SKM-1 (cell line): ENCODE measurements around the gene CTIF.

ENCODE experiments used
- DNase-seq: peaks from one replicate; lab custom pipeline; 2025; ENCODE audit not compliant: unreplicated experiment; lab: John Stamatoyannopoulos, UW

The CTIF gene

GRCh38 chr18:48531908-48532307 is 6.9 kb upstream of the CTIF start:
- DNase-seq = no peak

DNA sequence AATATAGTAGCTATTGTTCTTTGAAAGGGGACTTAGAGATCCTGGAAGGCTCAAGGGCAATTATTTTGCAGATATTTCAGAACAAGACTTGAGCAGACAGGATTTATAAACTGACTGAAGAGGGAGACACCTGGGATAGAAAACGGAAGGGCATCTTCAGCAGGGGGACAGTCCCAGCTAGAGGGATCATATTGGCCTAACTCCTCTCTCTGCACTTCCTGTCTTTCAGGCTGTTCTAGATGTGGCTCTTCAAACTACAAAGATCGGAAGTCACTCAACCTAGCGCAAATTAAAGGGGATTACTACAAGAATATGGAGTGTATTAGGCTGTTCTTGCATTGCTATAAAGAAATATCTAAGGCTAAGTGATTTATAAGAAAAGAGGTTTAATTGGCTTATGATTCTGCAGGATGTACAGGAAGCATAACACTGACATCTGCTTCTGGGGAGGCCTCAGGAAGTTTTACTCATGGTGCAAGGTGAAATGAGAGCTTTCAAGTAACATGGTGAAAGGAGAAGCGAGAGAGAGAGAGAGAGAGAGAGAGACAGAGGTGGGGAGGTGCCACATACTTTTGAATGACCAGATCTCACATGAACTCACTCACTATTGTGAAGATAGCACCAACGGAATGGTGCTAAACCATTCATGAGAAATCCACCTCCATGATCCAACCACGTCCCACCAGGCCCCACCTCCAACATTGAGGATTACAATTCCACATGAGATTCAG is 5.3 kb upstream of the CTIF start:
- DNase-seq = no peak

DNA sequence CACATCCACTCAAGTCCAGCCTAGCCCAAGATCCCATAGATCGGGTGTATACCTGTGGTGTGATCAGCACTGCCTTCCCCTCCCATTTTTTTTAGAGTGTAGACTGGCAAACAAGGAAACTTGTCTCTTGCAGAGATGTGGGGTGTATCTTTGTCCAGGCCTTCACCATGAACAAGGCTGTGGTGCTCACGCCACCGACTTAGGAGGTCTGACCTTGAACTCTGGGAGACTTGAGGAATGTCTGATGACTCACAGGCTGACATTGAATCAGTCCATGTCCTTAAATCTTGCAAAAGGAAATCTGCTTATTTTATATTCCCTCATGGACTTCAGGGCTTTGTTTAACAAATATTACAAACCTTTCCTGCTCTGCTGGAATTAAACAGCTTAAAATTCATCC is 4.5 kb upstream of the CTIF start:
- DNase-seq = no peak

GRCh38 chr18:48535956-48536355 is 2.9 kb upstream of the CTIF start:
- DNase-seq = no peak

GRCh38 chr18:48536516-48536915 is 2.3 kb upstream of the CTIF start:
- DNase-seq = no peak

GRCh38 chr18:48539406-48540250 is 797 bp downstream of the CTIF start:
- DNase-seq = no peak

DNA sequence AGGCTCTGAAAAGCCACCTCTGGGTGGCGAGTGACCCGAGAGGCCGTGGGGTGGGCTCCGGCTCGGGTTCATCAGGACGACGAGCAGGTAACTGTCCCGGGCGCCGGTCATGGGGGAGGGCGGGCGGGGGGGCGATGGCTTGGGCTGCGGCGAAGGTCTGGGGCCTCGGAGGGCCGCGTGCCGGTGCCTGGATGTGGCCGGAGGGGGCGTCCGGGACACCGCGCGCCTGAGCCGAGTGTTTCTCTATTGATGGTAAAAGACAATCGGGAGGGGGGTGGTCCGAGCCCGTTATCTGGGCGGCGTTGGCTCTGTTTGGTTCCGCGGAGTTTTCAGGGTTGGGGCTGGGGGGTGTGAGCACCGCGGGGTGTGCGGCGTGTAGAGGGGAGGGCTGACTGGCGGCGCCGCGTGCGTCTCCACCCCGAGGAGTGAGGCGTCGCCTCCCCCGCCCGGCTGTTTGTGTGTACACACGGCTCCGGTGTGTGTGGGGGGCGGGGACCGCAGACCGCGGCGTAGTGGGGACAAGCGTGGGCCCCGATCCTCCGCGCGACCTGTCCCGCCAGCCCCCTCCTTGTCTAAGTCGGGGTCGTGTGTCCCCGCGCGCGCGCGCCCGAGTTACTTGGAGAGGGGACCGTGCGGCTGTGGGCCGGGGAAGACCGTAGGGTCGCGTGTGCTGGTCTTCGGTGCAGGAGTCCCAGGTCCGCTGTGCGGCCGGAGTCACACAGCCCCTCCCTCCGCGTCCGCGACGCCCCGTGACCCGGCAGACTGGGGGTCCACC is 1.6 kb downstream of the CTIF start:
- DNase-seq = no peak

DNA sequence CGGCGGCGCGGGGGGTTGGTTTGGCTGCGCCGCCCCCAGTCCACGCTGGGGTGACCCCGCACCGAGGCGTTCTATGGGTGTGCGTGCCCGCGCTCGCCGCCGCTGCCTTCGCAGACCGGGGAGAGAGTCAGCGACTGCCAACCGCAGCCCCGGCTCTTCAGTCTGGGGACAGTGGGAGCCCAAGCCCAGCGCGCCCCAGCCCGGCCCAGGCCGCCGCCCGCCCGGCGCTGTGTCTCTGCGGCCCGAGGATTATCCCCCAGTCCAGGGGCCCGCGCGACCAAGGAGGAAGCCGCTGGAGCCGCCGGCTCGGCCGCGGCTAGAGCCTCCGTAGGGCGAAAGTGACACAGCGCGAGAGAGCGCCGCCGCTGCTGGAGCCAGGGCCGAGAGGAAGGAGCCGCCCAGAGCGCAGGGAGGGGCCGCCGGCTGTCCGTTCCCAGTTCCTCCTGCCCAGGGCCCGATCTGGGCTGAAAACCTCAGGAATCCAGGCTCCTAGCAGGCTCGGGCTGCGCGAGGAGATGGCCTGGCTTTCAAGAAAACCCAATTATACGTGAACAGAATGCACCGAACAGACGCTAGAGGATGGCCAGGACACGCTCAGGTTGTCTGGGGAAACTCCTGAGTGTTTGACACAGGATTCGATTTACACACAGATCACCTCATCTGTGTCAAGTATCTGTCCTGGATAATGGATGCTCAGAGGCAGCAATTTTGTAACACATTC is 2.4 kb downstream of the CTIF start:
- peak; percentile 62 for DNase-seq

DNA sequence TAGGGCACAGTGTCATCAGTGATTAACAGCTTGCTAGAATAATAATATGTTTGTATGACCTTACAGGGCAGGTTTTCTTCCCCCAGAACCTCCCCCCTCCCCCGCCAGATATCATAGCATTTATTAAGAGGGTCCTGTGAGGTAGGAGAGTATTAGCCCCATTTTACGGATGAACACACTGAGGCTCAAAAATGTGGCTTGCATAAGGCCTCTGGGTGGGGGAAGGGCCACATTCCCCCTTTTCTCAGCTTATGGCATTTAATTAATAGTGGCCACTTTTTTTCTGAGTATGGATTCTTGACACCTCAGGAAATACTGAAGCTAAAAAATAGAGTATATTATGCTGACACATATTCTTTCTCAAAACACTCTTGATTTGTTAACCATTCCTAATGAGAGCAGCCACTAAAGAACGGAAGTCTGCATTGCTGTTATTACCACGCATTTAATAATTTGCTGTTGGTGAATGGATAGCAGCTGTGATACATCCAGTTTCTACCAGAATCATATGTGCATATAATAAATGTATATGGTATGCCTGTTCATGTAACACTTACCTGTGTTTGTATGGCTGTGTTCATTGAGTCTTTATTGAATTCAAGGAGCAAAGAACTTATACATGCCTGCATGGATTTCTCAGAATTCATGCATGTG is 3.0 kb downstream of the CTIF start:
- no peak for DNase-seq

DNA sequence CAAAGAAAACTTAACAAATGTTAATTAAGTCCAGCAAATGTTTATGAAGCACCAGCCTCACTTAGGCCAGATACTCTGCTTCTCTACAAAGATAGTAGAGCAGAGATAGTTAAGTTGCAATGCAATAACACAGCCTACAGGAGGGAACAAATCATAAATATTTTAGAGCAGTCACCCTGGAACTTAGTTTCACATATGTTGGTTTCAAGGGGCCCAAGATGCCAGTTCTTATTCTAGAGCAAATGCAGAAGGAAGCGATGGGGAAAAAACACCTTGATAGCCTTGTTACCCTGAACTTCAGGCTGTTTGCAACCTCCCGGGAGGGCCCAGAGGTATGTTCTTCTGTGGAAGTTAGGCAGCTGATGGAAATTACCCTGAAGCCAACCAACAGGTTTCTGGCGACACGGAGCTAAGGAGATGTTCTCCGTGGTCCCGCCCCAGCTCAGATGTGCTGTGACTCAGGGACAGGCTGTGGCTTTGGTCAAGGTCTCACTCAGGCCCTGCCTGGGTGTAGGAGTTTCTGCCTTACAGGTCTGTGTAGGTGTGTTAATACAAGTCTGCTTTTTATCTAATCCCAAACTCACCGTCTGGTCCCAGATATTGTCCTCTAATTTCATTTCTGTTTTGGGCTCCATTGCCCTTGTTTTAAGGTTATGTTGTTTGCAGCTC is 3.8 kb downstream of the CTIF start:
- DNase-seq = no peak

DNA sequence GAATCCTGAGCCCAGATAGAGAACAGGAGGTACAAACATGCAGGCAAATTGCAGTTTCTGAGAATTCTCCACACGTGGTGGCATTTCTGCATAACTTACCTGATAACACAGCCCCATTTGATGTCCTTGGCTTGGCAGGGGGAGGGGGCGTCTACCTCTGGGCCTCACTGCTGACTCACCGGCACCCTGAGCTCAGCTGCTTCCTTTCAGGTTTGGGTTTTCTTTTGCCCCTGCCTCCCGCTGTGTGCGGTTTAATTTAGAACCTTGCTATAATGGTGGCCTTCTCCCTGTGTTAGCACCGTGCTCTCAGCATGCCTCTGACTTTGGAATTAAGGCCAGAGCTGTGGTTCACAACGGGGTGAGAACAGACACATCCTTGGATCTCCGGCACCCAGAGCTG is 4.4 kb downstream of the CTIF start:
- DNase-seq = no peak

DNA sequence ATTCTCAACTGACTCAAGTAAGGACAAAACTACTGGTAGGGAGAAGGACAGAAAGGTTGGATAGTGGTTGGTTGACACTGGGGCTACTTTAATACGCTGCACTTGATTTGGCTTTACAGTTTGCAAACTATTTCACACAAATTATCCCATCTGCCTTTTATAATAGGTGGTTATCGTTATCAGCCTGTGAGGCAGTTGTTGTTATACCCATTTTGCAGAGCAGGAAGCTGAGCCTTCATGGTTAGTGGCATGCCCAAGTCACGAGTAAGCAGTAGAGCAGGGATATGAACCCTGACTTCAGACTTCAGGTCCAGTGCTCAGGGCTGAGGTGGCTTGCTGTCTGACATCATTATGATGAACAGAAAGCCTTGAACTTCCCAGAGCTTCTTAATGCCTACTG is 5.3 kb downstream of the CTIF start:
- DNase-seq = no peak

GRCh38 chr18:48544661-48545415 is 6.0 kb downstream of the CTIF start:
- DNase-seq = no peak

DNA sequence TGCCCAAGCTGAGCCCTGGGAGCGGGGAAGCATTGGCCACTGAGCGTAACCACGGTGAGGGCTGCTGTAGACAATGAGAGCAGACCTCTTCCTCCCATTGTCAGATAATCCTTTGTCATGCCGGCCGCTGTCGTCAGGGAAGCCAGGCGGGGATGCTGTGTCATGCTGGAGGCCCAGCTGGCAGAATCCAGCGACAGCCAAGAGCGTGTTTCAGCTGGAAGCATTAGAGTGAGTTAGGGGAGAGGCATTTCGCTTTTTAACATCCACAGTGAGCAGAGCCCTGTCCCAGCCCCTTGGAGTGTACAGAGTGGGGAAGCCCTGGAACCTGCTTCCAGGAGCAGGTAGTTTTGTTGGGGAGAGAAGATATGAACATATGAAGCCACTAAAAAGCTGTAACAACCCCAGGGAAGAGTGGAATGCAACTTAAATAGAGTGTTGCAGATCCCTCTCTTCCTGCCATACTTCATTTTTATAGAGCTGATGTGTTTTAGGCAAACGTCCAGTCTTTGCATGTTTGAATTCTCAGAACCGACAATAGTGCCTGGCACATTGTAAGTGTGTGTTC is 7.0 kb downstream of the CTIF start:
- no peak for DNase-seq

DNA sequence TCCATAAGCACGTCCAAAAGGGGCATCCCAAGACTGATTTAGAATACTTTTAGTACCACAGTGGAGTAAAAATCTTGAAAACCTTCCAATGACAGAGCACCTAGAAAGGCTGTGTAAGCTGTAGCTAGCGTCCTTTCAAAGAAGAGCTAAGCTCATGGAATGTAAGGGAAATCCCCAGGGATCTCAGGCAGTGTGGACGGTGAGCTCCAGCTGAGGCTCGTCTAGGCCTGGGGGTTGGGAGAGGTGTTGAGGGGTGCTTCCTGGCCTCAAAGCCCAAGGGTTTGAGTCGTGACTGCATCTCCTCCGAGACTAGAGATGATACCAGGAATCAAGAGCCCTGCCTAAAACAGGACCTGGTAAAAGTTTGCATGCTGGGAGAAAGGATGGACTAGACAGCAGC is 7.6 kb downstream of the CTIF start:
- no peak for DNase-seq

DNA sequence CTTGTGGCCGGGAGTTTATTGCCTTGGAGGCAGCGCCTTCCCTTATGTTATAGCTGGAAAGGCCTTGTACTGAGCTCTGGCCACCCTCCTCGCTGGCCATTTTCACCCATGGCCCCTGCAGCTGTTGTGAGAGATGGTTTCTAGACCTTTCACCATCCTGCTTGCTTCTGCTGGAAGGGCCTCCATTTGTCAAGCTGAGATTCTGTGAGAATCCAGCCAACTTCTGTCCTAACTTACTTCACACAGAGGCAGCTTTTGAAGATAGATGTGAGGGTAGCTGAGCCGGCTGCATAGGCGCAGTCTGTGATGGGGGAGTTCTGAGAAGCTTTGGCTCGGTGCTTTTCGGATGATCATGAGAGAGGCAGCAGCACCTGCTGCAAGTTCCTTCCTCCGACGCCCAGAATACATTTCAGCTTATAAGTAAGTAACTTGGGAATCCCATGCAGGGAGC is 8.7 kb downstream of the CTIF start:
- no peak for DNase-seq

DNA sequence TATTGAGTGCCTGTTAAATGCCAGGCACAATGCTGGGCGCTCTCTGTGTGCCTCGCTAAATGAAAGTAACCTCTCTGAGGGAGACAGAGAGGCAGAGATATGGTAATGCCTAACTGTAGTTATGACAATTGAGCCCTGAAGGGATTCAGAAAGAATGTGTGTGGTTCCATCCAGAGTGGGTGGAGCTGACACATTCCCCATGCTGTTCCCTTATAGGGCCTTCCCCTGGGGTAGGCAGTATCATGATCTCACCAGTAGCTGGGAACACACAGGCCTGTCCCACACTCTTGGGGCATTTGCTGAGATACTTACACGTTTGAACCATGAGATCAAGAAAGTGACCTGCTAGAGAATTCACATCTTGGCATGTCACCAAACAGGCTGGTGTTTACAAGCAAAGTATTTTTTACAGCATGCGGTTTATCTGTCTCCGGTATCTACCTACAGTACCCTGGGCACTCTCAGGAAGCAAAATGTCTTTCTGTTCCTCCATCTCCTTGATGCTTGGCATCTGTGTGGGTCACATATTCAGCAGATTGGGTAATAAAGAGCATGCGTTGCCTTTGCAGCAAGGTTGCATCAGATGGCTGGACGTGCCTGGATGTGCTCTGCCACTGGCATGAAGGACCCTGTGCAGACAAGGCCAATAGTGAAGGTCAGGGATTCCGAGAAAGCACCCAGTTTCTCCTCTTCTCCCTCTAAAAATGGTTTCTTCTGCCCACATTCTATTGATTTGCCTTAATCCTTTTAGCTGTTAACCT is 9.4 kb downstream of the CTIF start:
- no peak for DNase-seq

DNA sequence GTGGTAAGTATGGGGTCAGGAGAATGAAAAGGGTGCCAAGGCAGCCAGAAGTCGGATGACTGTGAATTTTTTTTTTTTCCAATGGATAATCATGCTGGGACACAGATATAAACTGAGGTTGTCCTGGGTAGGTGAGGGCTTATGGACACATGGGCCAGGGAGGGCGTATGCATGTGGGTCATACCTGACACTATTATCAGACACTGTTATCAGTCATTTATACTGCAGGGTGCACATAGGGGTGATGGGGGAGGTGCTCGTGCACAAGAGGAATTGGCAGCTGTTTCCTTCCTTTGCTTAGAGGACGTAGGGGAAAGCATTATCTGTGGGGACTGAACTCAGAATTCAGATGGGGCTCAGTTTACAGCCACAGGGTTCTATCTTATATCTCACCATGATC is 10.1 kb downstream of the CTIF start:
- DNase-seq = no peak
